Osteoblast (primary cell): ENCODE data around the gene ADCY1. TPM values are rescaled to one million over a fixed set of nuclear protein-coding genes. Genes with fewer than 3 reads are reported as not detected.

Experiments used
- DNase-seq: peaks from one replicate; pipeline ENCODE4 v3.0.0; 2011; ENCODE audit warnings: low spot score, mixed read lengths; ENCODE audit not compliant: insufficient read length; ENCODE audit errors: missing footprints
- H2AFZ ChIP-seq: 2 replicates; pipeline ENCODE4 v1.6.0; 2011; ENCODE audit warnings: mild to moderate bottlenecking, low read length
- H3K27ac ChIP-seq: 2 replicates; pipeline ENCODE4 v1.5.1; 2011; ENCODE audit warnings: mild to moderate bottlenecking, low read depth, low read length, moderate library complexity
- H3K27me3 ChIP-seq: 2 replicates; pipeline ENCODE4 v1.6.0; 2012; ENCODE audit warnings: mild to moderate bottlenecking, control low read depth, inconsistent platforms, low read length, moderate library complexity; ENCODE audit not compliant: insufficient read depth
- H3K36me3 ChIP-seq: 2 replicates; pipeline ENCODE4 v1.5.1; 2011; ENCODE audit warnings: mild to moderate bottlenecking, low read length, control low read depth, moderate library complexity; ENCODE audit not compliant: insufficient read depth
- H3K4me1 ChIP-seq: 2 replicates; pipeline ENCODE4 v1.5.1; 2011; ENCODE audit warnings: mild to moderate bottlenecking, low read length, control low read depth, moderate library complexity; ENCODE audit not compliant: insufficient read depth
- H3K4me2 ChIP-seq: 2 replicates; pipeline ENCODE4 v1.6.0; 2011; ENCODE audit warnings: mild to moderate bottlenecking, low read length; ENCODE audit not compliant: insufficient read depth
- H3K4me3 ChIP-seq: fragments of 200-600 bp; sonication (generic); 3 replicates; pipeline ENCODE4 v1.5.1; 2012; ENCODE audit warnings: mild to moderate bottlenecking, low read length, inconsistent platforms; ENCODE audit not compliant: insufficient read depth
- H3K79me2 ChIP-seq: 2 replicates; pipeline ENCODE4 v1.6.0; 2012; ENCODE audit warnings: mild to moderate bottlenecking, low read length, control low read depth, inconsistent platforms; ENCODE audit not compliant: insufficient read depth
- H3K9me3 ChIP-seq: 2 replicates; pipeline ENCODE4 v1.5.1; 2011; ENCODE audit warnings: low read depth, low read length, control low read depth
- H4K20me1 ChIP-seq: 2 replicates; pipeline ENCODE4 v1.6.0; 2012; ENCODE audit warnings: mild to moderate bottlenecking, low read length, control low read depth; ENCODE audit not compliant: insufficient read depth
- total RNA-seq: library from RNA; depleted of rRNA; stranded (reverse); fragments of >200 nt; gene quantifications from 2 replicates; pipeline ENCODE4 v1.2.3, GENCODE V29; 2012
- TF ChIP-seq, protein P1 (sequence below): IDR thresholded peaks from 2 replicates; pipeline ENCODE4 v1.5.1; 2011; ENCODE audit warnings: mild to moderate bottlenecking, low read depth, low read length, moderate library complexity; ENCODE audit errors: extremely low read depth

Gene ADCY1
- total RNA-seq, 1 donor, result 1.1 TPM

DNA sequence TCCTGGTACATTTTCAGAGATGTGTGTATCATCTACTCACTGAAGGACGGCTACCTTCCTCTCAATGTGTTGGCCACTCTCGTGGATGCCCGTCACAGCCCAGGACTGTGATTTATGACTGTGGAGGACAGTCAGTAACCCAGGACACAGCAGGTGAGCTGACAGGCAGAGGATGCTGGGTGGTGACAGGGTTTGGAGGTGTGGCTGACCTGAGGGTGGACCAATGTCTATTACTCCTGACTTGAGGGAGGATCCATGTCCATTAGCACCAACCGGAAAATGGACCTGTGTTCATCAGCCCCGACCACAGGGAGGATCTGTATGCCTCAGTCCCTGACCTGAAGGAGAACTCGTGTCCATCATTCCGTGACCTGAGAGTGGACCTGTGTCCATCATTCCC, 96.1 kb downstream of the ADCY1 start:
- no peaks in the 10 kb centered on the region for H3K4me1 ChIP-seq
- no peak overlapping the region for H3K27ac ChIP-seq
- TF ChIP-seq, protein P1, sequence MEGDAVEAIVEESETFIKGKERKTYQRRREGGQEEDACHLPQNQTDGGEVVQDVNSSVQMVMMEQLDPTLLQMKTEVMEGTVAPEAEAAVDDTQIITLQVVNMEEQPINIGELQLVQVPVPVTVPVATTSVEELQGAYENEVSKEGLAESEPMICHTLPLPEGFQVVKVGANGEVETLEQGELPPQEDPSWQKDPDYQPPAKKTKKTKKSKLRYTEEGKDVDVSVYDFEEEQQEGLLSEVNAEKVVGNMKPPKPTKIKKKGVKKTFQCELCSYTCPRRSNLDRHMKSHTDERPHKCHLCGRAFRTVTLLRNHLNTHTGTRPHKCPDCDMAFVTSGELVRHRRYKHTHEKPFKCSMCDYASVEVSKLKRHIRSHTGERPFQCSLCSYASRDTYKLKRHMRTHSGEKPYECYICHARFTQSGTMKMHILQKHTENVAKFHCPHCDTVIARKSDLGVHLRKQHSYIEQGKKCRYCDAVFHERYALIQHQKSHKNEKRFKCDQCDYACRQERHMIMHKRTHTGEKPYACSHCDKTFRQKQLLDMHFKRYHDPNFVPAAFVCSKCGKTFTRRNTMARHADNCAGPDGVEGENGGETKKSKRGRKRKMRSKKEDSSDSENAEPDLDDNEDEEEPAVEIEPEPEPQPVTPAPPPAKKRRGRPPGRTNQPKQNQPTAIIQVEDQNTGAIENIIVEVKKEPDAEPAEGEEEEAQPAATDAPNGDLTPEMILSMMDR, result no peak
- H3K4me2 ChIP-seq, result no peak overlapping the region
- H4K20me1 ChIP-seq, result no peaks in the 10 kb centered on the region
- no peak overlapping the region for H3K4me3 ChIP-seq
- no peaks in the 10 kb centered on the region for H3K9me3 ChIP-seq
- H3K27me3 ChIP-seq, result peaks cover 30% of the 10 kb centered on the region
- DNase-seq, result no peak
- H2AFZ ChIP-seq, result no peak overlapping the region
- no peaks in the 10 kb centered on the region for H3K36me3 ChIP-seq
- no peaks in the 10 kb centered on the region for H3K79me2 ChIP-seq

DNA sequence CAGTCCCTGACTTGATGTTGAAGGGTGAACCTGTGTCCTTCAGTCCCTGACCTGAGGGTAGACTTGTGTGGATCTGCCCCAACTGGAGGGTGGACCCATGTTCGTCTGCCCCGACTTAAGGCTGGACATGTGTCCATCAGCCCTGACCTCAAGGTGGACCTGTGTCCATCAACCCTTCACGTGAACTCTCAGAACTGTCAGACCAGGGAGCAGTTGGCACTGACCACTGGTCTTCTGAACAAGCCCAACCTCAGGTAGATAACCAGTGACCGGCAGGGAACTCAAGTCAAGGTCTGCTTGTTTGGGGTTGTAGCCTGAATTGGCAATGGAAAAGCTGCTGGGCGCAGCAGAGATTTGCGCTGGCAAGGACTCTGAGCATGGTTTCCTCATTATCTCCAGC, 96.5 kb downstream of the ADCY1 start:
- TF ChIP-seq, protein P1, result no peak
- Histone ChIP-seq H2AFZ (no peak overlapping the region), H3K79me2 (no peaks in the 10 kb centered on the region), H4K20me1 (no peaks in the 10 kb centered on the region), H3K4me3 (no peak overlapping the region), H3K9me3 (no peaks in the 10 kb centered on the region), H3K27me3 (peaks cover 33% of the 10 kb centered on the region), H3K36me3 (no peaks in the 10 kb centered on the region), H3K27ac (no peak overlapping the region), H3K4me2 (no peak overlapping the region), H3K4me1 (no peaks in the 10 kb centered on the region)
- DNase-seq, result no peak

DNA sequence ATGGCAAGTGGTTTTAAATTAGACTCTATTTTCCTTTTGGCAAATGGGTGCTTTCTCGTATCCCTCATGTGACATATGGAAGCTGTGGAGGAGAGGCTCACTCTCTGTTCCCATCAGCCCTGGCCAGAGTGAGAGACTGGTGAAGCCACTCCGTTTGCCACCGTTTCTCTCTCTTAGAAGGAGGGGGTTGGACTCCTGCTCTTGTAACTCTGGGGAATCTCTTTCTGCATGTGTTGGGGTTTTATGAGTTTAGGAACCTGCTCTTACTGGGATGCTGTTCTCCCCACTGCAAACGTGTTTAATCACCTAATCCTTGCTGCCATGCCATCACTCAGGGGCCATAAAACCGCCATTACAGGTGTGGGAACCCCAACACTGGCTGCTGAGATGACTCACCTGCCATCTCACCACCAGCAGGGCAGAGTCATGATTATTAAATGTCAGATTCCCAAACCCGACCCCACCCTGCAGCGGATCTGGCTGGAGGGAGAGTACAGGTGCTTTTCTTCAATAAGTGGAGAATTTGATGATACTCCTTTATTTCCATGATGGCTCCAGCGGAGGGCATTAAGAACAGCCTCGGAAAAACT, 103.2 kb downstream of the ADCY1 start:
- TF ChIP-seq, protein P1, result no peak
- Histone ChIP-seq H4K20me1 (no peaks in the 10 kb centered on the region), H3K9me3 (no peaks in the 10 kb centered on the region), H3K4me2 (no peak overlapping the region), H2AFZ (no peak overlapping the region), H3K4me3 (no peak overlapping the region), H3K27ac (no peak overlapping the region), H3K27me3 (peaks cover 22% of the 10 kb centered on the region), H3K79me2 (no peaks in the 10 kb centered on the region), H3K36me3 (no peaks in the 10 kb centered on the region), H3K4me1 (no peaks in the 10 kb centered on the region)
- DNase-seq, result no peak

DNA sequence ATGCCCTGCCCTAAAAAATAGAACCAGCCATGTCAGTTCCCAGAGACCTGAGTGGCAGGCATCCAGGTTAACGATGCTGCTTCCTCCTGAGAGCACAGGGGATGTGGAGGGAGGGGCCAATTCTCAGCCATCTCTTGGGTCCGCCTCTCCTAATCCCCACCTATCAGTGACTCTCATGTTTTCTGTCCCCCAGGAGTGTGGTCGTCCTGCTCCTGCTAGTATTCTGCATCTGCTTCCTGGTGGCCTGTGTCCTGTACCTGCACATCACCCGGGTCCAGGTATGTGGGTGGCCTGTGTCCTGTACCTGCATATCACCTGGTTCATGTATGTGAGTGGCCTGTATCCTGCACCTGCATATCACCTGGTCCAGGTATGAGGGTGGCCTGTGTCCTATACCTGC, 105.3 kb downstream of the ADCY1 start:
- Histone ChIP-seq H4K20me1 (no peaks in the 10 kb centered on the region), H3K27me3 (peaks cover 14% of the 10 kb centered on the region), H3K4me3 (no peak overlapping the region), H3K79me2 (no peaks in the 10 kb centered on the region), H3K9me3 (no peaks in the 10 kb centered on the region), H3K4me1 (peaks cover 4% of the 10 kb centered on the region), H2AFZ (no peak overlapping the region), H3K27ac (no peak overlapping the region), H3K36me3 (no peaks in the 10 kb centered on the region), H3K4me2 (no peak overlapping the region)
- DNase-seq, result no peak
- TF ChIP-seq, protein P1, result no peak
